ENCODE data around the gene TRPC4.
"Not testable (repeated sequence)": the region's sequence is repeated elsewhere in the genome, so short reads cannot be mapped to it uniquely, and the experiment has no call there.

TRPC4 gene

GRCh38 chr13:37596805-37597204 is 272.8 kb downstream of the TRPC4 start:
- Histone ChIP-seq H3K4me3 (replicated peaks; ENCODE audit: insufficient read depth, low read length) (no peak overlapping the region), H3K27ac (replicated peaks) (no peak overlapping the region), H3K27me3 (ENCODE audit: insufficient read depth, poor library complexity, severe bottlenecking) (no peaks in the 10 kb centered on the region)
- no peak for TF ChIP-seq REST (IDR thresholded peaks at IDR 0.05; ENCODE audit: insufficient replicate concordance, low read depth)
- DNase-seq (ENCODE audit: low read depth in 1 of 2, low spot score in 1 of 2) = no peak

GRCh38 chr13:37595162-37595561 is 274.4 kb downstream of the TRPC4 start:
- Histone ChIP-seq H3K4me3 (replicated peaks; ENCODE audit: insufficient read depth, low read length) (no peak overlapping the region), H3K27ac (replicated peaks) (no peak overlapping the region), H3K27me3 (ENCODE audit: insufficient read depth, poor library complexity, severe bottlenecking) (no peaks in the 10 kb centered on the region)
- no peak for TF ChIP-seq CTCF (IDR thresholded peaks at IDR 0.05; ENCODE audit: insufficient read depth, low read length)
- no peak for TF ChIP-seq REST (IDR thresholded peaks at IDR 0.05; ENCODE audit: insufficient replicate concordance, low read depth)
- no peak for TF ChIP-seq POLR2AphosphoS5 (IDR thresholded peaks at IDR 0.05; ENCODE audit: low read depth)
- no peak for TF ChIP-seq GABPA (IDR thresholded peaks at IDR 0.05; ENCODE audit: low read depth)
- no peak for TF ChIP-seq SPI1 (IDR thresholded peaks at IDR 0.05; ENCODE audit: borderline replicate concordance, low read depth)
- DNase-seq (ENCODE audit: low read depth in 1 of 2, low spot score in 1 of 2) = no peak

GRCh38 chr13:37594550-37594949 is 275.0 kb downstream of the TRPC4 start:
- Histone ChIP-seq H3K27me3 (ENCODE audit: insufficient read depth, poor library complexity, severe bottlenecking) (no peaks in the 10 kb centered on the region), H3K4me3 (replicated peaks; ENCODE audit: insufficient read depth, low read length) (no peak overlapping the region), H3K27ac (replicated peaks) (no peak overlapping the region)
- TF ChIP-seq CTCF (IDR thresholded peaks at IDR 0.05; ENCODE audit: insufficient read depth, low read length) = no peak
- TF ChIP-seq GABPA (IDR thresholded peaks at IDR 0.05; ENCODE audit: low read depth) = no peak
- no peak for TF ChIP-seq POLR2AphosphoS5 (IDR thresholded peaks at IDR 0.05; ENCODE audit: low read depth)
- no peak for TF ChIP-seq REST (IDR thresholded peaks at IDR 0.05; ENCODE audit: insufficient replicate concordance, low read depth)
- no peak for TF ChIP-seq SPI1 (IDR thresholded peaks at IDR 0.05; ENCODE audit: borderline replicate concordance, low read depth)
- DNase-seq (ENCODE audit: low read depth in 1 of 2, low spot score in 1 of 2) = no peak

GRCh38 chr13:37589381-37589780 is 280.2 kb downstream of the TRPC4 start:
- not testable (repeated sequence) for H3K27me3 ChIP-seq (ENCODE audit: insufficient read depth, poor library complexity, severe bottlenecking); H3K4me3 ChIP-seq (replicated peaks; ENCODE audit: insufficient read depth, low read length); H3K27ac ChIP-seq (replicated peaks)
- DNase-seq (ENCODE audit: low read depth in 1 of 2, low spot score in 1 of 2) = peak in 1 of 2 experiments; percentile 1
